GM21528 (cell line): Measurements from ENCODE around the gene DNAH1.

Source experiments
- ATAC-seq: cut with Tn5 transposase; IDR thresholded peaks from one replicate; pipeline ENCODE4 v1.9.1; 2021; ENCODE audit warnings: mild to moderate bottlenecking, moderate library complexity; ENCODE audit not compliant: unreplicated experiment, low FRiP score

The DNAH1 gene

DNA sequence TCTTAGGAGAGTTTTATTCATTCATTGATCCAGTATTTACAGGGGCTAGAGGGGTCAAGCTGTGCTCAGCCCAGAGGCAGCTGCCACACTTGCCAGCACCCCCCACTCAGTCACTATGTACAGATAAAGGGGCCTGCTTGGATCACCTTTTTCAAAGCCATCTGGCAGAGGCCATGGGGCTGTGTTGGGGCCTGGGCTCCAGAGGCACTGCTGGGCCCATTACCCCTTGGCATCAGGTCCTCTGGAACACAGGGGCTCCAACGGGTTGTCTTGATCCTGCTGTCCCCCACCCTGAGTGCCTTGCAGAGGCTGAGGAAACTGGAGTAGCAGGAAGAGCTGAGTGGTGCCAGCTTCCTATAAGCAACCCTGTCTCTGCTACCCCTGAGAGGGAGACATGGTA lies 84.9 kb downstream of the DNAH1 start:
- no peak for ATAC-seq

DNA sequence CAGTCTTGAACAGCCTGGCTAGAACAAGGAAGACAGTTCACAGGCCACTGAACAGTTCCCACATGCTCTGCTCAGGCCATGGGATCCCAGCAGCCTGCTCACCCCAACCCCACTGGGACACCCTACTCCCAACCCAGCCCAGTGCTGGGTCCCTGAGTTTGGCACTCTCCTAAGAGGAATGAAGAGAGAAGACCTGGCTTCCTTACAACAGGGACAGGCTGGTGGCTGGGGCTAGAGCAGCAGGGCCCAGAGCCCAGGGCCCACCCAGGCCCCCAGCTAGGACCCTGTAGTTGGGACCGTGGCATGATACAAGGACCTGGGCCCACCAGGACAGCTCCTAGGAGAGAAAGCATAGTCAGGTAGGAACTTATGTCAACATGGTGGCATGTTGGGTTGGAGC lies 85.4 kb downstream of the DNAH1 start:
- no peak for ATAC-seq

- no peak for ATAC-seq
Observed at GRCh38 chr3:52402101-52402521, 86.0 kb downstream of the DNAH1 start.

- ATAC-seq: no peak
Observed at GRCh38 chr3:52402706-52403270, 86.7 kb downstream of the DNAH1 start.

DNA sequence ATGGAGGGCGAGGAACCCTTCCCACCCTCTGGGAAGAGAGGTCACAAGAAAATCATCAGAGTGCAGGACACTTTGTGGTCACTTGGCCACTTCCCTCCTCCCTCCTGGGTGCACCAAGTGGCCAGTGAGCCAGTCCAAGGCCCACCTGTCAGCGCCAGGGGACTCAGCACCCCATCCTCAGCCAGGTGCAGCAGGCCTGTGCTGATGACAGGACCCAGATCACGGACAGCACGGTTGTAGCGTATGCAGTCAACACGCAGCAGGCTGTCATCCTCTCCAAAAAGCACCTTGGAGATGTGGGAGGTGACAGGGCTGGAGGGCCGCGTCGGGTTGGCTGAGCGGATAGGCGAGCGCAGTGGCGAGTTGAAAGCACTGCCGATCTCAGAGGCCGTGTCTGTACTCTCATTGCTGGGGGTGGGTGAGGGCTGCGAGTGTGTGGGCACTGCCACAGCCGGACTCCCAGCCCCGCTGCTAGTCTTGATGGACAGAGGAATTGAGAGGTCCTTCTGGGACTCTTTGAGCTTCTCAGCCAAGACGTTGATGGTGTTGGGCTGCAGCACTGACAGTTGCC lies 87.2 kb downstream of the DNAH1 start:
- ATAC-seq: no peak

DNA sequence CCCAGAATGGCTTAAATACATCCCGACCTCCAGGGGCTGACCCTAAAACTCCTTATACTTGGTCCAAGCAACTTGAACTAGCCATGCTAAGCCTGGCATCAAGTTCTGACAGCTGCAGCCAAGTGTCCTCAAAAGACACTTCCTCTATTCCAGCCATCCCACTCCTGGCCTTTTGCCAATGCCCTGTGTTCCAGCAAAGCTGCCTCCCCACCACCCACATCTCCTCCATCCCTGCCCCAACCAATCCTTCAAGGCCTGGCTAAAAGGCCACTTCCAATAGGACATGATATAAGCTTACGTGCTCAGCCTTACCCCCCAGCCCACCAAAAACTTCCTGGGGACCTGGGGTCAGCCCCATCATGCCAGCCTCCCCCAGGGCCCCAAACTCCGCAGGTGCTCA lies 87.8 kb downstream of the DNAH1 start:
- ATAC-seq: no peak

DNA sequence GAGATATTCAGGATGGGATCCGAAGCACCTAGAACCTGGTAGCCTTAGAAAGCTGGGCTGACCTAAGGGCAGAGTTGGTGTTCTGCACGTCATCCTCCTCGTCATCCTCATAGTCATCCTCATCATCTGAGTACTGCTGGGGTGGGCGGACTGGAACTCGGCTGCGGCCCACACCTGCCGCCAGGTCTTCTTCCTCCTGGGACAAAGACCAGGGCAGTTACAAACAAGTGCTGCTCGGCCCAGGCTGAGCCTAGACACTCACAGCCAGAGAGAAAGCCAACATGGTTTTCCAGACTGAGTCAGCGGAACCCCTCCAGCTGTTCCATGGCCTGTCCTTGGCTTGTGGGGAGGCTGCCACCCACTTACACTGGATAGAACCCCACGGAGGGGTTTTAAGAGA lies 88.3 kb downstream of the DNAH1 start:
- ATAC-seq: no peak

DNA sequence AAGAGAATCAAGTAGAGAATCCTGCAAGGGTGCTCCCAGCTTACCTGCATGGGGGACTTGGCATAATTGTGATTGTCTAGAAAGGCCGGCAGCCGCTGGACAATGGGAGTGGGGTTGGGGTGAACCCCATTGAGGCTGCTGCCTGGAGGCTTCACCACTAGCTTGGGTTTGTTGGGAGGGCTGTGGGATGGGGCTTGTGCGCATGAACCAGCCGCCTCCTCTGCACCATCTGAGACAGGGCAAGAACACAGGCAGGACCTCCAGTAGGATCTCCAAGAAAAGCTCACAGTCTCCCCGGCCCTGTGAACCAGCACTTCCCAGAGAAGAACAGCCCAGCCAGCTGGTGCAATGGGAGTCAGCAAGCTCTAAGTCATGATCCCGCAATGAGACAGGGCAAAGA lies 88.9 kb downstream of the DNAH1 start:
- no peak for ATAC-seq

DNA sequence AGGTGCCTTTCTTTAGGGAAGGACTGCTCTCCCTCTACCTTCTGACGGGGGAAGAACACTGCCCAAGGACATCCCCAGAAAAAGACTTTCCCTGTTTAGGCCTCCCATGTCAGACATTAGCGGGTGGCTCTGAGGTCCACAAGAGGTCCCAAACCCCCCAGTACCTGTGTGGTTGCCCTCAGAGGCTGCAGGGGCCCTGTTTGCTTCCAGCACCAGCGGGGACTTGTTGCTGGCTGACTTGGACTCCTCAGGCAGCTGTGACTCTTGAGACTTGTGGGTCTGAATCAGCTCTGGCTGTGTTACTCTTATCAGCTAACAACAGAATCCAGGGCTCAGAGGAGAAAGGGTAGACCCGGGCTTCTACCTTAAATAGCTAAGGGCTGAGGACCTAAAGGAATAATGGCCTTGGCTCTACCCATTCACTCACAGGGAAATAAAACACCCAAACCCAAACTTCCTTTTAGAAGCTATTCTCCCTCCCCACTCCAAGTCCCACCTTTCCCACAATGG lies 89.5 kb downstream of the DNAH1 start:
- no peak for ATAC-seq

- ATAC-seq: no peak
Observed at GRCh38 chr3:52406231-52406661, 90.1 kb downstream of the DNAH1 start.

DNA sequence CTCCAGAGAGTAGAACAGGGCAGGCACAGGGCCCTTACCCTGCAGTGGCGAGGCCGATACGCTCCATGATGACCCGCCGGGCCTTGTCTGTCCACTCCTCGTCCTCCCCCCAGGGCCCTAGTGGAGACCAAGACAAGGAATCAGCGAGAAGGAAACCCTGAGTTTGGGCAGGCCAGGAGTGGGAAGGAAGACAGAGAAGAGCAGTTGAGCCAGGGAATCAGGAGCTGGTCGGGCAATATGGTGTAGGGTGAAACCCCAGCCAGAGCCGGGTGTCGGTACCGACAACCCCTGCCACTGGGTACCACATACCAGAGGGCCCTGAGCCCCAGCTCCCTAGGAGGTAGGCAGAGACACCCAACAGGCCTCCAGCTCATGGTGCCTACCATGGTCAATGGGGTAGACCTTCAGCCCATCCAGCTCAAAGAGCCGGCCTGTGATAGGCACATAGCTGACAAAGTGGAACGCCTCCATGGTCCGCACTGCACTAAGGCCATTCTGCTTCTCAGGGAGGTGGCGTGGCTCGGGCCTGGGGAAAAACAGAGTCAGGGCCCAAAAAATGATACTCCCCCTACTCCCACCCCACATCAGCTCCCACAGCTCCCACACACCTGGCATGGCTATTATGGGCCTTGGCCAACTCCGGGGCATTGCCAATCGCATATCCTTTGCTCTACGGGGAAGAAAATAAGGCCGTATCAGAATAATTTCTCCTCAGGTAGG lies 90.8 kb downstream of the DNAH1 start:
- ATAC-seq: no peak

DNA sequence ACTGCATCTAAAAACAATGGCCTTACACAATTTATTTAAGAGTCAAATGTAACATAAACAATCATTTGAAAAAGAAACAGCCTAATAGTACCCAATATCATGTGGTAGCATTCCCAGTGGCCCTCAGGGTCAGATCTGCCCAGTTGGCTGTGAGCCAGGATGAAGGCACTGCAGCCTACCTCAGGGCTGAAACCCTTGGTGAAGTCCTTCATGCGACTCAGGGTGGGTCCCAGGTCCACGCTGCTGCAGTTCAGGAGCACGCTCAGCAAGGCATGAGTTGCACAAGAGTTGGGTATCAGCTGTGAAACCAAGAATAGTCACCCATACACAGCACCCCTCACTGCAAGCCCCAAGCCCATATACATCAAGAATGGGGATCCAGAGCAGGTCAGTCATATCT lies 91.7 kb downstream of the DNAH1 start:
- no peak for ATAC-seq

- no peak for ATAC-seq
Observed at GRCh38 chr3:52408466-52408865, 92.3 kb downstream of the DNAH1 start.

DNA sequence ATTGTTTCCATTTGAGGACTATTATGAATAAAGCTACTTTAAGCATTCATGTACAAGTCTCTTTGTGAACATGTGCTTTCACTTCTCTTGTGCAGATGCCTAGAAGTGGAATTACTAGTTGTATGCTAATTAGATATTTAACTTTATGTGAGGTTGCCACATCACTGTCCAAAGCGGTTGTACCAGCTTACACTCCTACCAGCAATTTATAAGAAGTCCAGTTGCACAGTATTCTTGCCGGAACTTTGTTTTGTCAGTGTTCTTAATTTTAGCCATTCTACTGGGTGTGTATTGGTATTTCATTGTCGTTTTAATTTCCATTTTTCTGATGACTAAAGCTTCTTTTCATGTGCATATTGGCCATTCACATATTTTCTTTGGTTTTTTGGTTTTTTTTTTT lies 99.7 kb downstream of the DNAH1 start:
- no peak for ATAC-seq

- ATAC-seq: no peak
Observed at GRCh38 chr3:52420388-52420787, 104.3 kb downstream of the DNAH1 start.

DNA sequence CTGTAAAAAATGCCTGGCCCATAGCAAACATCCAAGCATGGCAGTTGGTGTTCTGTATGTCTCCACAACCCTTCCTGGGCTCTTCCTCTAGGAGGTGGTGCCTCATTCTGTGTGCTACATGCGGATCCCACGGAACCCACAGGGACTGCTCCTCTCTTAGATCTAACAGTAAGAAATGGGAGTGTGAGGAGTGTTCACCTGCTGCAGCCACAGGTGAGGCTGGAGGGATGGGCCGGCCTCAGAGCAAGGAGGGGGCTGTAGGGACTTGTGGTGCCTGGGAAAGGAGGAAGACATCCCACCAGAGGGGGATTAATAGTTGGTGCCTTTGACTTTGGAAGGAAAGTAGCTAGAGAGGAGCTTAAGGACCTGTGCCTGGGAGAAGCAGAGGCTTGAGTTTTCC lies 106.5 kb downstream of the DNAH1 start:
- ATAC-seq: no peak

- no peak for ATAC-seq
Observed at GRCh38 chr3:52423173-52423572, 107.1 kb downstream of the DNAH1 start.

DNA sequence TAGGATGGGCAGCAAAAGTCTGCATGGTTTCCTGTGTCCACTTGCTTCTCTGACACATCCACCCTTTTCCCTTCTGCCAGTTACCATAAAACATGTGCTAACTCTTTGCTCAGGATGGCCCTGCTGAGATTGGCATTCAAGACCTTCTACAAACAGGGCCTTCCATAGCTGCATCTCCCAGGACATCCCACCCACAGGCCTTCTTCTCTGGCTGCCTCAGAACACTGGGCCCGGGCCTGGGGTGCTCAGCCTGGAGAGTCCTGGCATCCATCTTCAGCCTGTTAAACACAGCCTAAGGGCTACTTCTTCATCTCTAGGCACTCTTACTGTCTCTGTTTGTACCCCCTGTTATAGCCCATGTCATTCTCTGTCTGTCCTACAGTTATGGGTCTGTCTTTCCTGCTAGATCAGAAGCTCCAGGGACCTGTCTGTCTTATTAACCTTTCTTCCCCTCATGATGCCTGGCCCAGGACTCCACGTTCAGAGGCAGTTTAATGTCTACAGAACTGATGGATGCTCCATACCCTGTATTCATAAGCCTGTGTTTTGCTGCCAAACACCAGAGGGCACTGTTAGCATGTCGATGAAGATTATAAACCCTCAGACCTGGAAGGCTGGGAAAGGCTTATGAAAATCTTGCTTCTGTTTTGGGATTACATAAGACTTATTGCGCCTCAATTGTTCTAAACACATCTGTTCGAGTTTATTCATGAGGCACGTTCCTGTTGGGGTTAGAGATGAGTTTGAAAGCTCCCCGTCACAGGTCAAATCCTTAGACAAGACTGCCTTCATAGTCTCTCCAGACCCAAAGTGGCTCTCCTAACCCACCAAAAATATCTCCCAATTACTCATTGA lies 112.3 kb downstream of the DNAH1 start:
- no peak for ATAC-seq

DNA sequence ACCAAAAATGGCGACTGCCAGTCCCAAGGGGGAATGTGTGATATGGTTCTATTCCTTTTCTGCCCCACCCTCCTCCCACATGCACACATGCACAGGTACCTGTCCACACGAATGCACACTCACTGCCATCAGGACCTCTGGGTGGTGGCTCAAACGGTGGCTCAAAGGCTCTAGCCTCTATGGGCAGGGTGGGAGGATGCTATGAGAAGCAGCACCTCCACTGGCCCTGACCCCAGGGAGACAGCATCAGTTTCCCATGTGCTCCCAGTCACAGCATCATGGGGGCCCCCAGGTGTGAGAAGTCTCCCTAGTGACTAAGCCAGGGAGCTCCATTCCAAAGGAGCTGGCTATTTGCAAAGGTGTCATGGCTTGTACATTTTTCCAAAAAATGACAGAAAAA lies 112.9 kb downstream of the DNAH1 start:
- ATAC-seq: no peak

DNA sequence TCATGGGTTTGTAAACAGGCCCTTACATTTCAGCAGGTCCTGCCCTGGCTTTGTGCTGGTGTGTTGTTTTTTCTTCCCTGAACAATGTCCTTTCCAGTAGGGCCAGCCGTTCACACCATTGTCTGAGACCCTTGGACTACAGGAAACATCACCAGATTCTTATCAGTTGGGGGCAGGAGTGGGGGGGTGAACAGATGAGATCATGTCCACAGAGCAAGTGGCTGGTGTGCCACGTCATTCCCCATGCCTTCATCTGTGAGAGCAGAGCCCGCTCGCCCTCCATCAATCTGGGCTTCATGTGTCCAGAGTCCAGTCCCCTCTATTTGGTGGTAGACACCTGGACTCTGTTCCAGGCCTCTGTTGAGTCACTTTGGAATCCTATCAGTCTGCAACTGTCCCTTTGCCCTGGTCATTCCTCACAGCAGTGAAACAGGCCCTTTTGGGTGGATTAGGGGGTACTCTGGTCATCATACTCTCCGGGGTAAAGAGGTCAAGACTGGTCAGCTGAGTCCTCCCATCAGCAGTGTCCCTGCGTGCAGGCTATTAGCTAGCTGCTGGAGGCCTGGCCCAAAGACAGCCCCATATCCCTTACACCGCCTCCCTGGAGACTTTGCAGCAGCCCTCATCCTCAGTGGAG lies 113.8 kb downstream of the DNAH1 start:
- no peak for ATAC-seq

DNA sequence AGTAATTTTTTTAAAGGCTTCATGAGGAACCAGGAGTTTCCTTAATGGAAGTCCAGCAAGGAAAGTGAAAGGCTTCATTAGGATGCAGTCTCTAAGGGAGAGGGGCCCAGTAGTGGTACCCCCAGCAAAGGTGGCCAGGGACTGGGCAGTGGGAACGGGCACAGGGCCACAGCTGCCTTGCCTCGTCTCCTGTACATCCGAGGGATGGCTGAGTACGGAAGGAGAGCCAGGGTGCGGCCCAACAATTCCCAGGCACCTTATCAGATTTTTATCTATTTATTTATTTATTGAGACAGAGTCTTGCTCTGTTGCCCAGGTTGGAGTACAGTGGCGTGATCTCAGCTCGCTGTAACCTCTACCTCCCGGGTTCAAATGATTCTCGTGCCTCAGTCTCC lies 114.3 kb downstream of the DNAH1 start:
- ATAC-seq: no peak
